Posterior vena cava (tissue), 2 donors: ENCODE results near the gene PXK. TPM values are rescaled to one million over a fixed set of nuclear protein-coding genes. Genes with fewer than 3 reads are reported as not detected.
"Not testable (repeated sequence)": the region's sequence is repeated elsewhere in the genome, so short reads cannot be mapped to it uniquely, and the experiment has no call there.

Experiments used
- DNase-seq: peaks from one replicate; pipeline ENCODE4 v3.0.0-alpha.2; 2020; ENCODE audit warnings: low spot score
- intact Hi-C, 2 donors: fragments of 100-400 bp; cut with DNase I; formaldehyde crosslinking; loops; one replicate each; pipeline versions ENCODE4 v1.14.1 to v1.14.2; 2022 to 2023
- total RNA-seq, 2 donors: library from RNA; stranded (reverse); fragmentation: NEBNext Ultra II Directional; extraction: Animal tissue kit (Norgen Biotek cat#: 25700); gene quantifications; one replicate each; pipeline ENCODE4 v1.2.1, GENCODE V29; 2021
- donor health status: DM: yes; HTN: yes; CAD: no.
- donor health status: DM: yes; HTN: yes; CAD: no.

PXK gene
- total RNA-seq, 2 donors from 2014 or later: 22.5 to 24.8 TPM

DNA sequence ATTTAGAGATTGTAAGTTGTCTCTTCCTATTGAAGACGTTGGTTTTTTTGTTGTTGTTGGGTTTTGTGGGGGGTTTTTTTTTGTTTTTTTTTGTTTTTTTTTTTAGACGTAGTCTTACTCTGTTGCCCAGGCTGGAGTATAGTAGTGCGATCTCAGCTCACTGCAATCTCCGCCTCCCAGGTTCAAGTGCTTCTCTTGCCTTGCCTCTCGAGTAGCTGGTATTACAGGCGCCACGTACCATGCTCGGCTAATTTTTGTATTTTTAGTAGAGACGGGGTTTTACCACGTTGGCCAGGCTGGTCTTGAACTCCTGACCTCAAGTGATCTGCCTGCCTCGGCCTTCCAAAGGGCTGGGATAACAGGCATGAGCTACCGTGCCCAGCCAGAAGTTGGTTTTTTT lies 6.5 kb downstream of the PXK start:
- intact Hi-C loops: loop anchor here (5.0 to 10.0 kb wide), 2 partner anchors 73 to 196 kb away; partner anchors contain the start of gene ACOX2 (in 2 of the 2)
- DNase-seq: not testable (repeated sequence)

DNA sequence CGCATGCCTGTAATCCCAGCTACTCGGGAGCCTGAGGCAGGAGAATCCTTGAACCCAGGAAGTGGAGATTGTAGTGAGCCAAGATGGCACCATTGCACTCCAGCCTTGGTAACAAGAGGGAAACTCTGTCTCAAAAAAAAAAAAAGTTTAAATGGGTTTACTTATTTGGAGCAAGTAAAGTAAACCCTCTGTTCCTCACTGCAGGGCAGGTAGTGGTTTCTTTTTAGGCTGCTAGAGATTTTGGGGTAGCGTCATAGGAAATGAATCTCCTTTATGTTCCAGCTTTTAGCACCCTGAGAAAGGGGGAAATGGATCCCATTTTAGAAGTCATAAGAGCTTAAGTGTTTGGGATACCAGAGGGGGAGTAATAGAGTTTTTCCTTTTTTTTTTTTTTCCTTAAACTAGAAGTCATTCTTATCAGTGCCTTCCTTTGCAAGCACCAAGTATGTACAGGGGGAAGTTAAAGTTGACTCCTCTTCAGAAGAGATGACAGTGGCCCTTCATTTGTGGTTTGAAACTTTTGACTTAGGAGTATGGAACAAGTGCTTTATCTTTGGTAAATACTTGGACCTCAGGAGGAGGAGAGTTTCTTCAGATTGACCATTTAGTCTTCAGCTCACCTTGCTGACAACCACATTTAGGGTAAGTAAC lies 8.0 kb downstream of the PXK start:
- no peak for DNase-seq
- intact Hi-C loops: no loop called here

DNA sequence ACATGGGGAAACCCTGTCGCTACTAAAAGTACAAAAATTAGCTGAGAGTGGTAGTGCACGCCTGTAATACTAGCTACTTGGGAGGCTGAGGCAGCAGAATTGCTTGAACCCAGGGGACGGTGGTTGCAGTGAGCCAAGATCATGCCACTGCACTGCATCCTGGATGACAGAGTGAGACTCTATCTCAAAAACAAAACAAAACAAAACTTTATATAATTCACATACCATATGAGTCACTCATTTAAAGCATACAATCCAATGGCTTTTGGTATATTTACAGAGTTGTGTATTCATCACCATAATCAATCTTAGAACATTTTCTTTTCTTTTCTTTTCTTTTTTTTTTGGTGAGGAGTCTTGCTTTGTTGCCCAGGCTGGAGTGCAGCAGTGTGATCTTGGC lies 8.7 kb downstream of the PXK start:
- intact Hi-C loops: no loop called here
- DNase-seq: no peak

DNA sequence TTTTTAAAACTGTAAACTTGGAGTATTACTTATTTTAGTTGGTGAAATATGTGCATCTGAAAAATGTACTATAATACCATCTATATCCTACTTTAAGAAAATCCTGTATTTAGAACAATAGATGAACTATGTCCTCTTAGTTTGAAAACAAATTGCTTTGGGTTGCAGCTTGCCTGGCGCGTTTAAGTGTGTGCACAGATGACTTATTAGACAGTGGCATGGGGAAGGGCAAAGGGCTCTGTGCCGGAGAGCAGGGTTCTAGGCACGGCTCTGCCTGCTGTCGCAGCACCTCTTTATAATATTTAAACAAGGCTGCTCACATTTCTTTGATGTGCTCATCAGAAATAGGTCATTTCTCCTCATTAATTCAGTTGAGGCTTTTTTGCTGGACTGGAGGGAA lies 10.0 kb downstream of the PXK start:
- no peak for DNase-seq
- intact Hi-C loops: no loop called here

DNA sequence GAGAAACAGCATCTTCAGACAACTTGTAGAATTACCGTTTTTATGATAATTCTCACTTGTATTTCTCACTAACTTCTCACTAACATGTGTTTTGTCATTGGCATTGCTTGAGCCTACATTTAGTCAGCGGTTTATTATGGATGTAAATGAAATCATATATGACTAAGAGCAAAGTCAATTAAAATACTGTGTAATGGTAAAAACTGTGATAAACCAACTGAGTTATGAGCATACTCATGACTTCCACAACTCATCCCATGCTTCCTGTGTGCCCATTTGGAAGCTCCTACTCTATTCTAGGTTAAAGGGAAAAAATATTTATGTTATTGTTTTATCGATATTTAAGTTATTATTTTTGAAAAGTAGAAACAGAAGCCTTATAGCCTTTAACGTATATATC lies 12.8 kb downstream of the PXK start:
- no peak for DNase-seq
- intact Hi-C loops: no loop called here

DNA sequence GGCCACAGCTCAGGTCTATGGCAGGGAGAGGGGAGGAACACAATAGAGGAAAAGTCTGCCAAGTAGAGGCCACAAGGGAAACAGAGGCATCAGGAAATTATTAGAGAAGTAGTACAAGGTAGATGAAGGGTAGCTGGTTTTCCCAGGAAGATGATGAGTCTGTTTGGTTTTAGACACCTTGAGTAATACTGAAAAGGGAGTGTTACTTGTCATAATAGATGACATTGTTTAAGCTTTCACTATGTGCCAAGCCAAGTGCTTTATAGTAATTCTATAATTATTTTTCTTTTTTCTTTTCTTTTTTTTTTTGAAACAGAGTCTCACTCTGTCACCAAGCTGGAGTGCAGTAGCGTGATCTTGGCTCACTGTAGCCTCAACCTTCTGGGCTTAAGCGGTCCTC lies 13.7 kb downstream of the PXK start:
- no peak for DNase-seq
- intact Hi-C loops: no loop called here

DNA sequence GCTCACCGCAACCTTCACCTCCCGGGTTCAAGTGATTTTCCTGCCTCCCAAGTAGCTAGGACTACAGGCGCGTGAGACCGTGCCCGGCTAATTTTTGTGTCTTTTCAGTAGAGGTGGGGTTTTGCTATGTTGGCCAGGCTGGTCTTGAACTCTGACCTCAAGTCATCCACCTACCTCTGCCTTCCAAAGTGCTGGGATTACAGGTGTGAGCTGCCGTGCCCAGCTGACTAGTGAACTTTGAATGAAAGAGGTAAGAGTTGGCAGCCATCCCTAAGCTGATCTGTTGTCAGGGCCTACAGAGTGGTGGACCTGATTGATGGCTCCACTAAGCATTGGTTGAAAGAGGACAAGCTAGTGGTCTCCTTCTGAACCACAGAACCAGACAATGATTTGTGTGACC lies 15.3 kb downstream of the PXK start:
- no peak for DNase-seq
- intact Hi-C loops: no loop called here

DNA sequence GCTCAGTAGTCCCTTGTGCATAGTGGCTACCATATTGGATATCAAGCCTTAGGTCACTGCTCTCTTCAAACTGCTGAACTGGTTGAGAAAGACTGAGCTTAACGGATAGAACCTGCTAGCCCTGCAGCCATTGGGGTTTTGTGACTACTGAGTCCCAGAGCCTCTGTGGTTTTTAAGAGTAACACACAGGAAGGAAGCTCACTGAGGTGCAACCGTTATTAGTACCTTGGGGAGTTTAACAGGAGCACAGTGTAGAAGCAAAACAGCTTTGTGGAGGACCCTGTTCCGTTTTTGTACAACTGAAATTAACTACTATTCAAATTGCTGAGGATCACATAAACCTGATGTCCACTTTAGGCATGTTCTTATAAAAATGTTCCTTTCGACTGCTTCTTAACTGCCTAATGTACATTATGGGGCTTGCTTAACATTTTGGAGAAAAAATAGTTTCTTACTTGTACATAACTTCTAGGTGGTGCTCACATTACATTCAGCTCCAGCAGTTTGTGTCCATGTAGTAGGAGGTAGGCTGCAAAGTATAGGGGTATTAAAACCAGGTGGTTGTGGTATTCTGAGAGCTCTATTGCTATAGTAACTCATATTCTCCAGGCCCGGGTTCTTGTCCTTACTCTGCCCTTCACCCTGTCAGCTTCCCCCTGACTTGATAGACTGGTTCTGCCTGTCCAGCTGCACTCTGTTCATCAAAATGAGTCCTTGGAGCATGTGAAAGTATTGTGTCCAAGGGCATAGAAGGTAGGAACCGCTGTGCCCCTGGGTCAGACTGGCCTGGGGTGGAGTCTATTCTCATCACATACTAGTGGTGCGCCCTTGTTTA lies 17.3 kb downstream of the PXK start:
- intact Hi-C loops: no loop called here
- no peak for DNase-seq

DNA sequence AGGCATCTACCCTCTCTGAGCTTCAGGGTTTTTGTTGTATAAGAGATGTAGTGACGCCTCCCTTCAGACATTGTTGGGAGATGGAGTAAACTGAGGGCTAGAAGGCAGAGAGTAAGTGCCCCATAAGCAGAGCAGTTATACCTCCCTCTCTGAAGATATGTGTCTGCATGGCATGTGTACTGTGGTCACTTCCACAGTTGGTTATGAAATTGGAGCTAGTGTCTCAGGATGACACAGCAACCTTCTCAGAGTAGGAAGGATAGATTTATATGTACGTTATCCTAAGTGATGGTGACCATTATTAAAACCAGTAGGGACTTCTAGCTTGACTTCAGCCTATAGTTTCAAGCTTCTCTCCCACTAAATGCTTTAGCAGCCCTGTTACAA lies 17.9 kb downstream of the PXK start:
- intact Hi-C loops: no loop called here

DNA sequence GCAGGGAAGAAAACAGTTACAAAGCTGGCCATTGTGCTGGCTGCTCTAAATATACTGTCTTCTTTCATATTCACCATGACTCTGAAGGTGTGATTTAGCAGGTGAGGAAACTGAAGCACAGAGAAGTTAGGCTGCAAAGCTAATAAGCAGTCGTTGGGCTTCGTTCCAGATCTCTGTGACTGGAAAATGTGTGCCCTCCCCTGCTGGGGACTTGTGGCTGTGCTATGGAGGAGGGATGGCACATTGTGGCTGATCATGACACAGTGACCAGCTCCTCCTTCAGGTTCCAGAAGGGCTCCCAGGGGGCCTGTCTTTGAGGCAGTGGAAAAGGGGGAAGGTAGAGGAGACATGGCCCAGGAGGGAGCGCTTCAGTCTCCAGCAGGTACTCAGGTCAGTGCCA lies 19.2 kb downstream of the PXK start:
- no peak for DNase-seq
- intact Hi-C loops: no loop called here

More for the DNA sequence above, 17.9 kb downstream of the PXK start:
- DNase-seq: no peak

DNA sequence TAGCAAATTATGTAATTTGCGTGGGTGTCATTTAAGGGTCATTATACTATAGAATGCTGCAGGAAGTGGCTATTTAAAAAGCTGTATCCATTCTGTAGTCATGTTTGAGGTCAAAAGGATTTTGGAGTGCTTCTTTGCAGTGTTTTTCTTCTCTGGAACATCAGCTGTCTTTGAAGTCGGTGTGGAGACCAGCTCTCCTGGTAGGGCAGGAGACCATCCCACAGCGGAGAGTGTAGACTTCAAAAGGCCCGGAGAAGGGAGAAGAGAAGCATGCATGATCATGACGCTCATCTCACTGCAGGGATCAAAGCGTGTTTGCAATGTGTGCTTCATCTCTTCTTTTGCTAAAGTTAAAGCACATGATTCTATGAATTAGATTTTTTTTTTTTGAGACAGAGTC lies 19.9 kb downstream of the PXK start:
- no peak for DNase-seq

DNA sequence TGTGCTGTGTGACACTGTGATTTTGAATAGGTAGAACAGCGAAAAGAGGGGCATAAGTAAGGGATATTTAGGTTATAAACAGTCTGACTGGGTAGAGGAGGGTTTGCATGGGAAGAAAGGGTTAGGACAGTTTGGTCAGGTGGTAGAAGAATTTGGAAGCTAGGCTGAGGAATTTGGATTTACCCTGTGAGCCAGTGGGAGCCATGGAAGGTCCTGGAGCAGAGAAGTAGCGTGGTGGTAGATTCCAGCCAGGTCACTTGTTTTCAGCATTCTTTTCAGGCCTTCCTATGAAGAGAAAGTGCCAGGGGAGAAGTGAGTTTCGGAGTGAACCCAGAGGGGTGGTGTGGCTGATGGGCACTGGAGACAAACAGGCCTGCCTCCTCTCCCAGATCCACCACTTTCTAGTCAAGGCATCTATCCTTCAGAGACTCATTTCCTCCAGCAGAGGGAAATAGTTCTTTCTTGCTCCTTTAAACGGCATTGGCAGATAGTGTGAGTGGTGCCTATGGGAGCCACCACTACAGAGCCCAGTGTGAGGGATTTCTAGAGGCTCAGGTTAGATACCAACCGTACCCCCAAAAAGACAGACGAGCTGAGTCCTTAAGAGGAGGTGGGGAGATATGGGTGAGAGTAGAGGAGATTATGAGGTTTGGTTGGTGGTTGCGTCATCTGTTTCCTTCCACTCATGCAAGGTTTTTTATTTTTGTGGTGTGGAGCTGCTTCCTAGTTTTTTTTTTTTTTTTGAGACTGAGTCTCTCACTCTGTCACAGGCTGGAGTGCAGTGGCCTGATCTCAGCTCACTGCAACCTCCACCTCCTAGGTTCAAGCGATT lies 21.2 kb downstream of the PXK start:
- intact Hi-C loops: no loop called here
- DNase-seq: no peak

More for the DNA sequence above, 19.9 kb downstream of the PXK start:
- intact Hi-C loops: no loop called here

DNA sequence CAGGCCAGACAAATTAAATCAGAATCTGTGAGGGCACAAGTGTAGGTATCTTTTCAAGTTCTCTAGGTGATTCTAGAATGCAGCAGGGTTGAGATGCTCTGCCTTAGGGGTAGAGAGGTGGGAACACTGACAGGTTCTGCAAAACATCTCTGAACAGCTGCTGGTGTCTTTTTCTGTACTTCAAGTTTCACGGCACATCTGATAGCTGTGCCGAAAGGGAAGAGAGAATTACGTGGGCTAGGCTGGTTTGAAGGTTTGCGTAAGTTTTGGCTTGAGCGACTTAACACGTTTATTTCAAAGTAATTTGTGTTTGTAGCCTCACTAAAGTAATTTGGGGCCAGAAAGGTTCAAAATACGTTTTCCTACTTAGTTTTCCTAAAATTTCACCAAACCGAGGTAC lies 22.5 kb downstream of the PXK start:
- no peak for DNase-seq
- intact Hi-C loops: no loop called here

DNA sequence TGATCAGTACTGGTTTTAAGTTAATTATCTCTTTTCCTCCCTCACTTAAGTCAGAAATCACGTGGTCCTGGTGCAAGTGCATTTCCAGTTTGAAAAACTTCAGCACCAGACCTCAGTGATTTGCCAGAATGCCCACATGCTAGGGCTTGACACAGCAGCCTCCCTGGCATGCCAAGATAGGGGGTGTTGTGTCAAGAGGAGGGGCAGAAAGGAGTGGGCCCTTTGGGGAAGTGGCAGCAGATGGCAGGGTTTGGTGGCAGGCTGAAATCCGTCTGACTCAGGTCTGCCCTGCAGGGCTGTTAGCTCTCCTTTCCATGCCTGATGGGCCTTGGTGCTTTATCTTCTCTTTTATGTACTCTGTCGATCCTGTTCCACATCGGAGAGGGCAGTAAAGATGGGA lies 23.4 kb downstream of the PXK start:
- intact Hi-C loops: no loop called here
- DNase-seq: no peak

DNA sequence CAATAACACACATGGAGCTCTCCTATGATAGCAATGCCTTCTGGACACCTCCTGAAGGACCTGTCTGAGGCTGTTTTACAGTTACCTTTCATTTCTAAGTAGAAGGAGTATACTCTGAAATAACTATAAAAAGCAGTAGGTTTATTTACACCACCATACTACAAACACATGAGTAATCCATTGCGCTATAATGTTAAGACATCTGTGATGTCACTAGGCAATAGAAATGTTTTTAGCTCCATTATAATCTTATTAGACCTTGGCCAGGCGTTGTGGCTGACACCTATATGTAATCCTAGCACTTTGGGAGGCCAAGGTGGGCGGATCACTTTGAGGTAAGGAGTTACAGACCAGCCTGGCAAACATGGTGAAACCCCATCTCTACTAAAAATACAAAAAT lies 24.7 kb downstream of the PXK start:
- intact Hi-C loops: no loop called here
- no peak for DNase-seq

DNA sequence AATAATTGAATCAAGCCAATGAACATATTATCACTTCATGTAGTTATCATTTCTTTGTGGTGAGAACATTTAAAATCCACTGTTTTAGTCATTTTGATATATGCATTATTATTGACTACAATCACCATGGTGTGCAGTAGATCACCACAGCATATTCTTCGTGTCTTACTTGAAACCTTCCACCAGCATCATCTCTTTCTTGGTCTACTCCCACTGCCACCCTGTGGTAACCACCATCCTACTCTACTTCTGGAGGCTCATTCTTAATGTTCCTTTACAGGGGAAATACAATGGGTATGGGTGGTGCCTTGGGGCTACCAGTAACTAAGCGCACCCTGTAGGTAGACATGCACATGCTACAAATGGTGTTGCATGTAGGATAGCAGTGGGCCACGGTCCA lies 25.4 kb downstream of the PXK start:
- intact Hi-C loops: no loop called here
- DNase-seq: no peak

DNA sequence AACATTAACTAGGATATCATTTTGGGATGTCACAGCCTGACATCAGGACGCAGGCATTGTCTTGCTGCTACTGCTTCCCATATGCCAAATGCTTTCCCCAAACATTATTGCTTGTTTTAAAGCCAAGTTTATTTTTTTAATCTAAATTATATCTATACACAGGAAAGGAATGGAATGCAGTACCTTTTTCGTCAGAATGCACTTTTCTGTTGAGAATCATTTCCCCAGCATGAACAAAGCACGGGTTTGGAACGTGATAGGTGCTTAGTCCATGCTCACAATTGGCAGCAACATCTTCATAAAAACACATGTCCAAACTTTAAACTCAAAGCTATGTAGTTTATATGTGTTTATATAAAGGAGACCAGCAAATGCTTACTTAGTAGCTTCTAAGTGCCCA lies 26.1 kb downstream of the PXK start:
- intact Hi-C loops: no loop called here
- no peak for DNase-seq

DNA sequence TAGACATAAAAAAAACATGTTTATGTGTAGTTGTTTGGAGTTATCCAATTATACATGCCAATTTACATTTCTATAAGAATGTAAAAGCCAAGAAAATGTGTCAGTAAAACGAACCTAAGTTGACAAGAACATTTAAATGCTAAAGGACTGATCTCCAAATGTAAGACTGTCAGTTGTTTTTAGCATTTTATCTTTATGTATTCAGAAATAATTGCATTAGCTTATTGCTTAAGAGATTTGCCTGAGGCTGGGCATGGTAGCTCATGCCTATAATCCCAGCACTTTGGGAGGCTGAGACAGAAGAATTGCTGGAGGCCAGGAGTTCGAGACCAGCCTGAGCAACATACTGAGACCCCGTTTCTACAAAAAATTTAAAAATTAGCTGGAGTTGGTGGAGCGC lies 26.9 kb downstream of the PXK start:
- intact Hi-C loops: no loop called here
- DNase-seq: no peak

DNA sequence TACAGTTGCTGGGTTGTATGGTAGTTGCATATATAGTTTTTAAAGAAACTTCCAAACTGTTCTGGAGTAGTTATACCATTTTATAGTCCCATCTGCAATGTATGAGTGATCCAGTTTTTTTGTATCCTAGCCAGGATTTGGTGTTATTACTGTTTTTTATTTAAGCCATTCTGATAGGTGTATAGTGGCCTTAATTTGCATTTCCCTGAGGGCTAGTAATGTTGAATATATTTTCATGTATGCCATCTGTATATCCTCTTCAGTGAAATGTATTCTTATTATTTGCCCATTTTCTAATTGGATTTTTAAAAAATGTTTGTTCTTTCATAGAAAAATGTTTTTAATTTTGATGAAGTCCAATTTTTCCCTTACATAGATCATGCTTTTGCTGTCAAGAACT lies 29.2 kb downstream of the PXK start:
- no peak for DNase-seq
- intact Hi-C loops: no loop called here

DNA sequence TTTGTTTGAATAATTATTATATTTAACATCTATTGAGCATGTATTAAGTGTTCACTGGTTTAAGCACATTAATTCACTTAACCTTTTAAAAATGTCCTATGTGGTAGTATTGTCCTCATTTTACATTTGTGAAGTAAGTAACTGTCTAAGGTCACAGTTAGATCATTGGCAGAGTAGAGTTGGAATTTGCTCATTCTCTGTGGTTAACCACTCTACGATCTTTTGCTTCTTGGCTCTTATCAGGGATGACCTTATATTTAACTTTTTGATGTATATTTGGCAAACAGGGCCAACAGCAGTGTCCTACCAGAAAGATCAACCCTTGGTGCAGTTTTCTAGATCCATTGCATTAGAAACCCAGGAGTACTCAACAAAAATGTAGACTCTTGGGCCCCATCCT lies 34.0 kb downstream of the PXK start:
- DNase-seq: no peak
- intact Hi-C loops: no loop called here
